Measurements from ENCODE around the gene NHERF2. TPM values are rescaled to one million over a fixed set of nuclear protein-coding genes. Genes with fewer than 3 reads are reported as not detected.

NHERF2 gene
- total RNA-seq, 2 experiments from 2014 or later = 1.1 to 1.4 TPM

GRCh38 chr16:2039274-2040031 lies 12.8 kb downstream of the NHERF2 start:
- ChIA-PET CTCF (no interaction called here), POLR2A (no interaction called here)
- DNase-seq = no peak
- Mint-ChIP-seq H3K27me3 (no peaks in the 10 kb centered on the region), H3K4me1 (ENCODE audit: low read depth) (no peaks in the 10 kb centered on the region), H3K36me3 (no peaks in the 10 kb centered on the region), H3K9me3 (no peaks in the 10 kb centered on the region), H3K4me3 (no peak overlapping the region), H3K27ac (no peak overlapping the region)
- intact Hi-C loops (cut with micrococcal nuclease) = no loop called here

DNA sequence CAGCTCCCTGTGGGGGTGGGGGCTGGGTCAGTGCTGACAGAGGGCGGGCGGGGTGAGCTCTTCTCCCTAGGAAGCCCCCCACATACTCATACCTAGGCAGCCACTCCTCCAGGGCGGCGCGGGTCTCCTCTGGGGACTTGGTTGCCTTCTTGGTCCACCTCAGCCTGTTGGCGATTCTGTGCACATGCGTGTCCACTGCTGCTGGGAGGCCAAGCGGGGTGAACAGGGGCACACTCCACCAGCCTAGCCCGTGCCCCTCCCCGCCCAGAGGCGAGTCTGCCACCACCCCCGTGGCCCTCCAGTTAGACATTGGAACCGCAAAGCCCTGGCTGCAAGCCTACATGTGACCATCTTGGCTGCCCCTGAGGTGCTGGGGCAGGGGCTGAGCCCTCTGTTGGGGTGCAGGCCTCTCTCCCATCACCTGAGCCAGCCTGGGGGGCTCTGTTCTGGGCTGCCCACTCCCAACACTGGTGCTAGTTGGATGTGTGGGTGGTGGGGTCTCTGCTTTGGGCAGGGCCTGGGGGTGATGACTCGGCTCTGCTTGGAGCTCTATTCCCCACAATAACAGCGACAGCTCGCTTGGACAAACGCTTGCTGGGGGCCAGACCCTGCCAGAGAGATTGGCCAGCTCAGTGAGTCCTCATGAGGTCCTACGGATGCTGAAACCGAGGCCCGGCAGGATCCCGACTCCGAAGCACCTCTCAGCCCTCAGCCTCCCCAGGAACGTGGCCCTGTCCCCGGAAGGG lies 13.5 kb downstream of the NHERF2 start:
- intact Hi-C loops (cut with micrococcal nuclease) = no loop called here
- Mint-ChIP-seq H3K36me3 (no peaks in the 10 kb centered on the region), H3K27ac (no peak overlapping the region), H3K4me3 (no peak overlapping the region), H3K9me3 (no peaks in the 10 kb centered on the region), H3K4me1 (ENCODE audit: low read depth) (no peaks in the 10 kb centered on the region), H3K27me3 (no peaks in the 10 kb centered on the region)
- DNase-seq = no peak
- ChIA-PET CTCF (no interaction called here), POLR2A (no interaction called here)

- H3K36me3 Mint-ChIP-seq = no peaks in the 10 kb centered on the region
- H3K4me1 Mint-ChIP-seq (ENCODE audit: low read depth) = no peaks in the 10 kb centered on the region
- H3K27ac Mint-ChIP-seq = no peak overlapping the region
- ChIA-PET CTCF (interaction anchor here (0.6 to 0.7 kb wide), 2 partner anchors 37 to 1994 kb away, joined by 3 read pairs; no protein-coding TSS in a partner anchor), POLR2A (no interaction called here)
- no peak for DNase-seq
- H3K27me3 Mint-ChIP-seq = no peaks in the 10 kb centered on the region
- intact Hi-C loops (cut with micrococcal nuclease) = no loop called here
- H3K4me3 Mint-ChIP-seq = no peak overlapping the region
- no peaks in the 10 kb centered on the region for H3K9me3 Mint-ChIP-seq
Observed at GRCh38 chr16:2040787-2041522, 14.3 kb downstream of the NHERF2 start.

- intact Hi-C loops (cut with micrococcal nuclease) = no loop called here
- peaks cover 7% of the 10 kb centered on the region for H3K4me1 Mint-ChIP-seq (ENCODE audit: low read depth)
- ChIA-PET CTCF (no interaction called here), POLR2A (no interaction called here)
- H3K36me3 Mint-ChIP-seq = no peaks in the 10 kb centered on the region
- no peak overlapping the region for H3K4me3 Mint-ChIP-seq
- no peaks in the 10 kb centered on the region for H3K9me3 Mint-ChIP-seq
- DNase-seq = no peak
- no peaks in the 10 kb centered on the region for H3K27me3 Mint-ChIP-seq
- H3K27ac Mint-ChIP-seq = no peak overlapping the region
Observed at GRCh38 chr16:2042171-2042985, 15.7 kb downstream of the NHERF2 start.

DNA sequence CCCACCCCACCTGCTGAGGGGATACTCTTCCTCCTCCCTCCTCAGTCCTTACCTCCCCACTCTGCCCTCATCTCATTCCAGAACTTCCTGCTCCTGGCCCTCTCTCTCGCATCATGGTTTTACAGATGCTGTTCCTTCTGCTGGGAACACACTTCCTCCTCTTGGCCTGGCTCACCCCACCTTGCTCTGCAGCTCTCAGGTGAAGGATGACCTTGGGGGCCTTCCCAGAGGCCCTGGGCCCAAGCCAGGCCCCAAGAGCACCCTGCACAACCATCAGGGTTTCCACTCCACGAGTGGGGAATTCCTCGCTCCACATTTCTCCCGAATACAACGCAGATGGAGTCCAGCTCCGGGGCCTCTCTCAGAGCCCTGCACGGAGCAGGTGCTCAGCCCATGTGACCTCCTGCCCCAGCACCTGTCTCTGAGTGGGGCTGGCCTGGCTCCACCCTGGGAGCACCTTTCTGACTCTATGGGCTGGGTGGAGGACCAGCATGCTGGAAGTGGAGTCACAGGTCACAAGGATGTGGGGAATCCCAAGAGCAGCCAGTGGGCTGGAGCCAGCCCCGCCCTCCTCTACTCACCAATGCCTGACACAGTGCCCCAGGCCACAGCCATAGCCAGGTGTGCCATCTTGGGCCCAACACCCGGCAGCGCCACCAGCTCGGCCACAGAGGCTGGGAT lies 16.4 kb downstream of the NHERF2 start:
- Mint-ChIP-seq H3K9me3 (no peaks in the 10 kb centered on the region), H3K4me1 (ENCODE audit: low read depth) (peaks cover 7% of the 10 kb centered on the region), H3K27me3 (no peaks in the 10 kb centered on the region), H3K27ac (no peak overlapping the region), H3K36me3 (no peaks in the 10 kb centered on the region), H3K4me3 (no peak overlapping the region)
- ChIA-PET POLR2A (no interaction called here), CTCF (no interaction called here)
- DNase-seq = no peak
- intact Hi-C loops (cut with micrococcal nuclease) = no loop called here

DNA sequence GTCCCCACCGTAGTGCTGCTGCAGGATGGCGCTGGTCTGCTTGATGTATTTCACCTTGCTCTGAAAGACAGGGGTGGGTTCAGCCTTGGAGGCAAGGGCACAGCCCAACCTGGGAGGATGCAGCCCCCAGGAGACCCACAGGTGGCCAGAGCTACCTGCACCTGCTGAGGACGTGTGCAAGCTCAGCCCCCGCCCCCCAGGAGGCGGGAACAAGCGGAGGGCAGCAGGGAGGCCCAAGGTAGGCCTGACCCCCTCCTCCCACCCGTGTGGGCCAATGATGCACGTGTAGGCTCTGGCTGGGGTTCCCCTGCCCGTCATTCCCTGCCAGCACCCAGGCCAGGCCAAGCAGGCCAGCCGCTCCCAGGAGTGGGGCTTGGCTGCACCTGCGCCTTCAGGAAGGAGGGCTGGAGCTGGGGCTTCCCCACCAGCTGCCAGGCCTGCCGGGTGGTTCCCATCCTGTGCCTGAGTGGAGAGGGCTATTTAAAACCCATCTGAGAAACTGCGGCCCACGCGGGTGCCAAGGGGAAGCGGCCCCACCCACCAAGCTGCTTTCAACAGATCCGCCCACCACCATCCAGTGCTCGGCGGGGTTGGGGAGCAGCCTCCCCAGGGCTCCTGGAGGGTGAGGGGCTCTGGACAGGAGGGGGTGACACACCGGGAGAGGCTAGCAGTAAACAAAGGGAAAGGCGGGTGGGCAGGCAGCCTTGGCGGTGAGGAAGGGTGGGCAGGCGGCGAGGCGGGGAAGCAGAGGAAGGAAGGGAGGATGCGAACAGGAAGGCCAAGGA lies 17.2 kb downstream of the NHERF2 start:
- no peaks in the 10 kb centered on the region for H3K9me3 Mint-ChIP-seq
- no peak for DNase-seq
- intact Hi-C loops (cut with micrococcal nuclease) = no loop called here
- H3K27ac Mint-ChIP-seq = no peak overlapping the region
- POLR2A ChIA-PET = no interaction called here
- no peaks in the 10 kb centered on the region for H3K36me3 Mint-ChIP-seq
- H3K4me3 Mint-ChIP-seq = no peak overlapping the region
- no peaks in the 10 kb centered on the region for H3K27me3 Mint-ChIP-seq
- H3K4me1 Mint-ChIP-seq (ENCODE audit: low read depth) = peaks cover 13% of the 10 kb centered on the region
- CTCF ChIA-PET = no interaction called here

DNA sequence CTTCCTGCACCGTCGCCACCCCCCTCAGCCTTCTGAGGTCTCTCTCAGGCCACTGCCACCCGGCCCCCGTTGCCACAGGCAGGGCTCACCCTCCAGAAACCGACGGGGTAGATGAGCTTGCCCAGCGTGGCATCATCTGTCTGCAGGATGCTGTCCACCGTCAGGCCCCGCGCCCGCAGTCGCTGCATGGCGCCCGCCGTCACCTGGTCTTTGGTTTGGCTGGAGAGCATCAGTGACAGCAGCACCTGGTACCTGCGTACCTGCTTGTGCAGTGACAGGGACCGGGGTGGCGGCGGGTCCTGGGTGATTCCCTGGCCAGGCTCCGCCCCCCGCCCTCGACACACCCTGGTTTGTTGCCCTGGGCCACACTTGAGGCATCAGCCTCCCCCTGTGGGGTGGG lies 17.8 kb downstream of the NHERF2 start:
- Mint-ChIP-seq H3K4me1 (ENCODE audit: low read depth) (peaks cover 13% of the 10 kb centered on the region), H3K4me3 (no peak overlapping the region), H3K27ac (no peak overlapping the region), H3K9me3 (no peaks in the 10 kb centered on the region), H3K36me3 (no peaks in the 10 kb centered on the region), H3K27me3 (no peaks in the 10 kb centered on the region)
- CTCF ChIA-PET = no interaction called here
- intact Hi-C loops (cut with micrococcal nuclease) = no loop called here
- no peak for DNase-seq
- POLR2A ChIA-PET = no interaction called here

- no peaks in the 10 kb centered on the region for H3K9me3 Mint-ChIP-seq
- peaks cover 13% of the 10 kb centered on the region for H3K4me1 Mint-ChIP-seq (ENCODE audit: low read depth)
- POLR2A ChIA-PET = interaction anchor here (1.2 kb wide), 1 partner anchor 27 kb away, joined by 3 read pairs; the partner anchor contains the start of gene NPW
- H3K4me3 Mint-ChIP-seq = peak overlapping the region; percentile 89
- H3K27ac Mint-ChIP-seq = no peak overlapping the region
- intact Hi-C loops (cut with micrococcal nuclease) = no loop called here
- DNase-seq = no peak
- H3K36me3 Mint-ChIP-seq = peaks cover 3% of the 10 kb centered on the region
- H3K27me3 Mint-ChIP-seq = no peaks in the 10 kb centered on the region
- CTCF ChIA-PET = interaction anchor here (1.1 to 2.5 kb wide), 2 partner anchors 24 to 42 kb away, joined by 4 to 10 read pairs; no protein-coding TSS in a partner anchor
Observed at GRCh38 chr16:2045965-2046892, 19.5 kb downstream of the NHERF2 start.

GRCh38 chr16:2046893-2047329 lies 20.2 kb downstream of the NHERF2 start:
- peaks cover 13% of the 10 kb centered on the region for H3K4me1 Mint-ChIP-seq (ENCODE audit: low read depth)
- POLR2A ChIA-PET = interaction anchor here (1.2 to 1.8 kb wide), 2 partner anchors 27 to 108 kb away, joined by 3 to 22 read pairs; partner anchors contain the start of genes NPW and TRAF7
- H3K27ac Mint-ChIP-seq = no peak overlapping the region
- DNase-seq = no peak
- no peaks in the 10 kb centered on the region for H3K27me3 Mint-ChIP-seq
- CTCF ChIA-PET = interaction anchor here (0.6 to 2.5 kb wide), 7 partner anchors 25 to 264 kb away, joined by 3 to 10 read pairs (median 5); partner anchors contain the start of genes NUBP2, SPSB3 and TRAF7
- no peaks in the 10 kb centered on the region for H3K9me3 Mint-ChIP-seq
- peak overlapping the region; percentile 89 for H3K4me3 Mint-ChIP-seq
- H3K36me3 Mint-ChIP-seq = peaks cover 3% of the 10 kb centered on the region
- intact Hi-C loops (cut with micrococcal nuclease) = loop anchor here (1.0 kb wide), 1 partner anchor 108 kb away; the partner anchor contains the start of gene TRAF7
